Glomerular endothelial cell (primary cell): ENCODE data around the gene MON1A. TPM values are rescaled to one million over a fixed set of nuclear protein-coding genes. Genes with fewer than 3 reads are reported as not detected.
A peak's percentile ranks its signal among the peaks of the same experiment; 100 is the strongest.
"Not testable (repeated sequence)": the region's sequence is repeated elsewhere in the genome, so short reads cannot be mapped to it uniquely, and the experiment has no call there.

ENCODE experiments used
- DNase-seq: peaks from one replicate; pipeline ENCODE4 v3.0.0-alpha.2; 2011; ENCODE audit warnings: low read depth, low spot score; ENCODE audit errors: extremely low read depth
- total RNA-seq: library from RNA; depleted of rRNA; stranded (reverse); fragments of >200 nt; gene quantifications from 2 replicates; pipeline ENCODE4 v1.2.3, GENCODE V29; 2015

The MON1A gene, protein sequence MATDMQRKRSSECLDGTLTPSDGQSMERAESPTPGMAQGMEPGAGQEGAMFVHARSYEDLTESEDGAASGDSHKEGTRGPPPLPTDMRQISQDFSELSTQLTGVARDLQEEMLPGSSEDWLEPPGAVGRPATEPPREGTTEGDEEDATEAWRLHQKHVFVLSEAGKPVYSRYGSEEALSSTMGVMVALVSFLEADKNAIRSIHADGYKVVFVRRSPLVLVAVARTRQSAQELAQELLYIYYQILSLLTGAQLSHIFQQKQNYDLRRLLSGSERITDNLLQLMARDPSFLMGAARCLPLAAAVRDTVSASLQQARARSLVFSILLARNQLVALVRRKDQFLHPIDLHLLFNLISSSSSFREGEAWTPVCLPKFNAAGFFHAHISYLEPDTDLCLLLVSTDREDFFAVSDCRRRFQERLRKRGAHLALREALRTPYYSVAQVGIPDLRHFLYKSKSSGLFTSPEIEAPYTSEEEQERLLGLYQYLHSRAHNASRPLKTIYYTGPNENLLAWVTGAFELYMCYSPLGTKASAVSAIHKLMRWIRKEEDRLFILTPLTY
- total RNA-seq, result 12.4 and 19.8 TPM in 2 replicates

DNA sequence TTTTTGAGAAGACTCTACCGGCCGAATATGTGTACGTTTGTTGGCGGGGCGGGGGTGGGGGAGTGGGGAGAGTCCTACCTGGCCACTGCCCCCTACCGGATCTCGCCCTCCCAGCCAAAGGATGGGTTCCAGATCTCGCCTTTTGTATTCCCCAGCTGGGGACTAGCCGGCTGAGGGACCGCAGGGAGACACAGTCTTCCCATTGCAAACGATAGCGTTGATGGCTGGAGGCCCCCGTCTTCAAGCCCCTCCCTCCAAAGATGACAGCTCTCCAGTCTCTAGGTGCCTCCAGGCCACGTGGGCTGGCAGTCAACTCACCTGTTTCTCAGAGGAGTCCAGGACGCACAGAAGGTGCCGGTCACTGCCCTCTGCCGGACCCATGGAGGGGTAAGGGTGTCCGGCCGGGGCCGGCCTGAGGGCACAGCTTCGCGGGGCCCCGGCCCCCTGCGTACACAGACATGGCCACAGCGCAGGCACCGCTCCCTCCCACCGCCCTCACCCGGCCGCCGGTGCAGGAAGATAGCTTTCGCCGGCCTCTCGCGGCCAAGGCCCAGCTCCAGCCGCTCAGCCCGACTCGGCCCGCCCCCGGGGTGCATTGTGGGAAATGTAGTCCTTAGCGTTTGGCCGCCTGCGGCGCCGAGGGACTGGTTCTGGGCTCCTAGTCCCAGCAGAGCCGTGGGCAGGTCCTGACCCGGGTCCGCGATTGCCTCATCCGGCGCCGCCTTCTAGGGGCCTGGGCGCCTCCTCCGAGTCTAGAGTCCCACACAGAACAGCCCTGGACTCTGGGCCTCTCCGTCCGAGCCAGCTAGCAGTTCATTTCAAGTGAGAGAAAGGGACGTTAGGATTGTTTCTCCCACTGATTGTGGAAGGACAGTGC, at the start of gene MON1A:
Gene MON1A, minus strand, starts transcription at position 521 of the 877 bp plus-strand sequence. CDS start 16,465 bp downstream, outside the sequence.
- no peak for DNase-seq

DNA sequence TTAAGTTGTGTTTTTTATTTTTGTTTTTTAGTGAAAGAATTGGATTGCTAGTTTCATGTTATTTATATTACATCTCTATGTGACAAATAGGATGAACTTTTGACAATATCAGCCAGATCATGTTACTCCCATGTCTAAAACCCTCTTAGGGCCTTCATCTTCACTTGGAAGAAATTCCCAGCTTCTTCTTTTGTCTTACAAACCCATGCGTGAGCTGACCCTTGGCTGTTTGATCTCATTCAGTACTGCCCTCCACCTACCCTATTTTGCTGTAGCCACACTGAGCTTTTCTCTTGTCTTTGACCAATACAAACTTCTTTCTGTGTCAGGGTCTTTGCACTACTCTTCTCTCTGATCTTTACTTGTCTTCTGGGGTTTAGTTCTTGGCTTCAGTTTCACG, 47.3 kb upstream of the MON1A start:
- no peak for DNase-seq

DNA sequence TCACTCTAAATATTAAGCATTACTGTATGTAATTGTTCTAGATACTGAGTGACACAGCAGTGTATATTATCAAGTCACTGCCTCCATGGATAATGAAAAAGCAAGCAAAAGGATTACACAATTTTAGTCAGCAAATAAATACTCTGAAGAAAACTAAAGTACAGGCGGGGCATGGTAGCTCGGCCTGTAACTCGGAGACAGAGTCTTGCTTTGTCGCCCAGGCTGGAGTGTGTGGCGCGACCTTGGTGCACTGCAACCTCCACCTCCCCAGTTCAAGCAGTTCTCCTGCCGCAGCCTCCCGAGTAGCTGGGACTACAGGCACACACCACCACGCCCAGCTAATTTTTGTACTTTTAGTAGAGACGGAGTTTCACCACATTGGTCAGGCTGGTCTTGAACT, 43.0 kb upstream of the MON1A start:
- no peak for DNase-seq

DNA sequence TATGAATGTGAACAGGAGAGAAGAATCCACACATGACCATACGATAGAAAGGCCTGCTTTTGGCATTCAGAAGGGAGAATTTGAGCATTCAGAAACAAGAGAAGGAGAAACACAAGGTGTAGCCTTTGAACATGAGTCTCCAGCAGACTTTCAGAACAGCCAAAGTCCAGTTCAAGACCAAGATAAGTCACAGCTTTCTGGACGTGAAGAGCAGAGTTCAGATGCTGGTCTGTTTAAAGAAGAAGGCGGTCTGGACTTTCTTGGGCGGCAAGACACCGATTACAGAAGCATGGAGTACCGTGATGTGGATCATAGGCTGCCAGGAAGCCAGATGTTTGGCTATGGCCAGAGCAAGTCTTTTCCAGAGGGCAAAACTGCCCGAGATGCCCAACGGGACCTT, 38.7 kb upstream of the MON1A start:
- no peak for DNase-seq

DNA sequence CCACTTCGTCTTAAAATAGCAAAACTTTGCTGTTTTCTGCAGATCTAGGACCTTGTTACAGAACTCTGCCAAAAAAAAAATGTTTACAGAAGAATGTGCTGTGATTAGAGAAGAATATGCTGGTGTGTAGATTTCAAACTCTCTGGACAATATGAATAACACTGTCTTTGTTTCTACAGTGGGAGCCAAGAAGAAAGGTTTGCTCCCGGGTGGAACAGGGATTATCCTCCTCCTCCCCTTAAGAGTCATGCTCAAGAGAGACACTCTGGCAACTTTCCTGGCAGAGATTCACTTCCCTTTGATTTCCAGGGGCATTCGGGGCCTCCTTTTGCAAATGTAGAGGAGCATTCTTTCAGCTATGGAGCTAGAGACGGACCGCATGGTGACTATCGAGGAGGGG, 37.7 kb upstream of the MON1A start:
- DNase-seq, result no peak

DNA sequence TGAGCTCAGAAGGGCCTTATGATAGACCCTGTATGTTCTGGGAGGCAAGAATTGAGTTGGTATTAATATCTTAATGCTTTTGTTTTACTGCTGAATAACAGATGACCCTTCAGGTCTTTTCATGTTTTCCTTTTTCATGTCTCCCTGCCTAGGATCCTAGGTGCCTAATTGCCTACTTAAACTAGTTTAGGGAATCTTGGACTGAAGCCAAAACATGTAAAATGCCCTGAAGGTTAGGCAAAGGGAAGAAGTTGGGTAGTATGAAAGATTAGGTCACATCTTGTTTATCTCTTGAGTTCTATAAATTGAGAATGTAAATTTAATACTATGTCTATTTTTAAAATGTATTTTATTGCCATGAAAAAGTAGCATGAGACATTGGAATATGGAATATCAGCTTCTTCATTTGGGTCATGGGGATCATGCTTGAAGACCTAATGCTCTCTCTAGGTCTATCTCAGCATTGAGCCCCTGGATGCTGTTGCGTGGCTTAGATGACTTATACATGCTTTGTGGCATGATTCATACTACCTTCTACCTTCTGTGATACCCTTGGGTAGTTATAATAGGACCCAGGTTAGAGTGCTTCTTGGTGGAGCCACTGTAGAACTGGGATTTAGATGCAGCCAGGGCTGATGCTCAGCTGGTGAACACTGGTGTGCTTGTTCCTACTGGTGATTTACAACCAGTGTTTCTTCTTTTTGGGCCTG, 36.8 kb upstream of the MON1A start:
- DNase-seq, result no peak

DNA sequence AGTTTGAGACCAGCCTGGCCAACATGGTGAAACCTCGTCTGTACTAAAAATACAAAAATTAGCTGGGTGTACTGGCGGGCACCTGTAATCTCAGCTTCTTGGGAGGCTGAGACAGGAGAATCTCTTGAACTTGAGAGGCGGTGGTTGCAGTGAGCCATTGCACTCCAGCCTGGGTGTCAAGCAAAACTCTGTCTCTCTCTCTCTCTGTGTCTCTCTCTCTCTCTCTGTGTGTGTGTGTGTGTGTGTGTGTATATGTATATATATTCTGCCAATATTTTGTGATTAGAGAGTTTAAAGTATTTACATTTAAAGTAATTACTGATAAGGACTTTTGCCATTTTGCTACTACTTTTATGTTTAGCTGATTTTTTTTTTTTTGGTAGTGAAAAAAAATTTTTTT, 26.0 kb upstream of the MON1A start:
- DNase-seq, result no peak

DNA sequence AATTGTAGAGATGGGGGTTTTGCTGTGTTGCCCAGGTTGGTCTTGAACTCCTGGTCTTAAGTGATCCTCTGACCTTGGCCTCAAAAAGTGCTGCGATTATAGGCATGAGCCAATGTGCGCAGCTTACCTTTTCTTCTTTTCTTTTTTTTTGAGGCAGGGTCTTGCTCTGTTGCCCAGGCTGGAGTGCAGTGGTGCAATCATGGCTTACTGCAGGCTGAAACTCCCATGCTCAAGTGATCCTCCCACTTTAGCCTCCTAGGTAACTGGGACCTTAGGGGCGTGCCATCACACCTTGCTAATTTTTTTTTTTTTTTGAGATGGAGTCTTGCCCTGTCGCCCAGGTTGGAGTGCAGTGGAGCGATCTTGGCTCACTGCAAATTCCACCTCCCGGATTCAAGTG, 23.3 kb upstream of the MON1A start:
- DNase-seq, result no peak

DNA sequence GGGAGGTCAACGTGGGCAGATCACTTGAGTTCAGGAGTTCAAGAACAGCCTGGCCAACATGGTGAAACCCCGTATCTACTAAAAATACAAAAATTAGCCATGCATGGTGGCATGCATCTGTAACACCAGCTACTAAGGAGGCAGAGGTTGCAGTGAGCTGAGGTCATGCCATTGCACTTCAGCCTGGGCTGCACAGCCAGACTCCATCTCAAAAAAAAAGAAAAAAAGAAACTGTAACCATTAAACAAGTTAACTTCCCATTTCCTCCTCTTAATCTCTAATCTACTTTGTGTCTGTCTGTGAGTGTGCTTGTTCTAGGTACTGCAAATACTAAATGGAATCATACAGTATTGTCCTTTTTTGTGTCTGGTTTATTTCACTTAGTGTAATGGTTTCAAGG, 13.0 kb upstream of the MON1A start:
- DNase-seq, result no peak

DNA sequence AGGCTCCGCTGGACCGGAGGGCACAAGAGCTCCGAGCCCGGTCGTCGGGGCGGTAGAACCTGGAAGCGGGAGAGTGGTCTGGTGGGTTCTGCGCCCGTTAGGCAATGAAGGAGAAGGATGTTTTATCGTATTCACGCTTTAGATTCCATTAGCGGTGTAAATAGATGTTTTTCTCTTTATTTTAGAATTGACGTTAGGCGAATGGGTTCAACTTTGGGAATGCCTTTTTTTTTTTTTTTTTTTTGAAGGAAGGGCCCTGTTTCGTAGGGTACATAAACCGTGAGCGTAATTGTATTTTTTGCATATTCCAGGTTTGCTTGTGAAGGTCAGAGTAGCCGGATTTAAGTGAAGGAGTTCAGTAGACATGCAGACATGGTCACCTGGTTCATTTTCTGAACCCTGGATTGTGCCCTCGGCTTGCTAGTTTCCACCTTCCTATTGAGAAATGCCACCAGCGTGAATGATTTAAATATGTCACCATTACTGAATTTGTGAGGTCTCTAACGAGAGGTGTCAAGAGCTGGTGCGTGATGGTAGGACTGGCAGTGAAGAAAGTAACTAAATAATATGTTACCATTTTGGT, 11.1 kb upstream of the MON1A start:
- no peak for DNase-seq

DNA sequence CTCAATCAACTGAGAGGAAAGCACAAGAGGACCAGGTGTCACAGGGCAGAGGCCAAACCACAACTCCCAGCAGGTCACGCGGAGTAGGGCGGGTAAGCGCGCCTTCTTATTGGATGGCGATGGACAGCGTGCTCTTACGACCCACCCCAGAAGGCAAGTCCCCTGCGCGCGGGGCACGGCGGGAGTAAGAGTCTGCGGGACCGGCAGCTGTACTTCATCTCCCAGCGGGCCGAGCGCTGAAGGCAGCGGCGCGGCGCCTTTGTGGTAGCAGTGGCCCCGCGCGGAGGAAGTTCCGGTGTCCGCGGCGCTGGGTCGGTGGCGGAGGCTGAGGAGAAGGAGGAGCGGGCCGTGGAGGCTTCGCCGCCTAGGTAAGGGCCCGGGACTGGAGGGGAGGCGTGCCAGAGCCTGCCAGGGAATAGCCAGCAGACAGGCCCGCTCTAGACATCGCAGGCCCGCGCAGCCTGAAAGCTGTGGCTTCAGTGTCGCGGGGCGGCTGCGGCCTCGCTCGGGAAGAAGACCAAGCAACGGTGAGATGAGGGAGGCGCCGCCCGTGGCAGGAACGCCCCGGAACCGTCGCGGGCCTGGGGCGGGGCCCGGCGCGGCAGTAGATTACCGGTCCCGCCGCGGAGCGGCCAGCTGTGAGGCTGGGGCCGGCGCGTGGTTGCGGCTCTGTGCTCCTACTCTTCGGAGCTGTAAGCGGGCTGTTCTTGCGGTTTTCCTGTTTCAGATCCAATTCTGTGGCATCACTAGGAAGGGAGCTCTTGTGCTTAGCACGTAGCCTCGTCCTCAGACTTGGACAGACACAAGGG, 10.5 kb upstream of the MON1A start, which contains the start of gene RBM6:
Gene RBM6, plus strand, starts transcription at position 293 of the 809 bp plus-strand sequence. CDS start 22,492 bp downstream, outside the sequence.
- peak; percentile 55 for DNase-seq

DNA sequence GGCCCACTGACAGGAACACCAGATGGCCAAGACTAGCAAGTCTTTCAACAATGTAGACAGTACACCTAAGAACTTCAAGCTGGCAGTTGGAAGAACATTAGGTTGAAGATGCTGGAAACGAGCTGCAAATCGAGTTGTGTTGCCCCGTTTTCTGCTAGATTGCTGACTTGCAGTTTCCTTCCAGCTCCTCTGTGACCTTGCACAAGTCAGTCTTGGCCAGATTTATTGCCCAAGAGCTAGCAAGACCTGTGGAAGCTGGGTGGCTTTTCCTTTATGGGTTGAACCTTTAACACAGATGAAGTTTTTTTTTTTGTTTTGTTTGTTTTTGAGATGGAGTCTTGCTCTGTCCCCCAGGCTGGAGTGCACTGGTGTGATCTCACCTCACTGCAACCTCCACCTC, 7.5 kb upstream of the MON1A start:
- no peak for DNase-seq

DNA sequence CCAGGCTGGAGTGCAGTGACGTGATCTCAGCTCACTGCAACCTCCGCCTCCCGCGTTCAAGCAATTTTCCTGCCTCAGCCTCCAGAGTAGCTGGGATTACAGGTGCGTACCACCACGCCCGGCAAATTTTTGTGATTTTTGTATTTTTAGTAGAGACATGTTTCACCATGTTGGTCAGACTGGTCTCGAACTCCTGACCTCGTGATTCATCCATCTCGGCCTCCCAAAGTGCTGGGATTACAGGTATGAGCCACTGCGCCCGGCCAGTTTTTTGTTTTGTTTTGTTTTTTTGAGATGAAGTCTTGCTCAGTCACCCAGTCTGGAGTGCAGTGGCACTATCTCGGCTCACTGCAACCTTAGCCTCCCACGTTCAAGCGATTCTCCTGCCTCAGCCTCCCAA, 2.7 kb upstream of the MON1A start:
- not testable (repeated sequence) for DNase-seq

DNA sequence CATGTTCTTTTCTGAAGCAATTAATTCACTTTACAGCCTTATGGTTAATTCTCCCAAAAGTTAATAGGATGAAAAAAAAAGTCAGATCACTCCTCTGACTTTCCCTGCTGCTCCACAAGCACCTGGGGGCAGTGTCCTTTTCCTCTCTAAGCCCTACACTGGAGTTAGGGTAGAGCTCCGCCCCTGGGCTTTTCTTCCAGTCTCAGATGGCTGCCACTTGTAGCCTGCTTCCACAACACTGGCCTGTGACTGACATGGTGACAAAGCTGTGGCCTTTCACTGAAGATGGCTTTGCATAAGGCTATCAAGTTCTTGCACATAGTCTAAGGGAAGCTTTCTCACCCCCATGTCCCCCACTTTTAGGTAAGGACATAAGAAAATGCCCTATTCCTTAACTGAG, 1.3 kb upstream of the MON1A start:
- no peak for DNase-seq

DNA sequence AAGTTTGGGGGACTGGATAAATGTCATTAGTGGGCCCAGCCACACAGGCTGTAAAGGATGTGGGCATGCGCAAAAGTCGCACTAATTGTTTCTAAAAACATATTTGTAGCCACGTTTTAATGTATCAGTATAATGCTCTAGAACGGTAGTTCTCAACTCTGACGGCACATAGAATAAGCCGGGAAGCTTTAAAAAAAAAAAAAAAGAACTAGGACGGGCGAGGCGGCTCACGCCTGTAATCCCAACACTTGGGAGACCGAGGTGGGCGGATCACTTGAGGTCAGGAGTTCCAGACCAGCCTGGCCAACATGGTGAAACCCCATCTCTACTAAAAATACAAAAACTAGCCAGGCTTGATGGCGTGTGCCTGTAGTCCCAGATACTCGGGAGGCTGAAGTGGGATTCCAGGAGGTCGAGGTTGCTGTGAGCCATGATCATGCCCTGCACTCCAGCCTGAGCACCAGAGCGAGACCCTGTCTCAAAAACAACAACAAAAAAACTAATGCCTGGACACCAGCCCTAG, 618 bp upstream of the MON1A start:
- no peak for DNase-seq

DNA sequence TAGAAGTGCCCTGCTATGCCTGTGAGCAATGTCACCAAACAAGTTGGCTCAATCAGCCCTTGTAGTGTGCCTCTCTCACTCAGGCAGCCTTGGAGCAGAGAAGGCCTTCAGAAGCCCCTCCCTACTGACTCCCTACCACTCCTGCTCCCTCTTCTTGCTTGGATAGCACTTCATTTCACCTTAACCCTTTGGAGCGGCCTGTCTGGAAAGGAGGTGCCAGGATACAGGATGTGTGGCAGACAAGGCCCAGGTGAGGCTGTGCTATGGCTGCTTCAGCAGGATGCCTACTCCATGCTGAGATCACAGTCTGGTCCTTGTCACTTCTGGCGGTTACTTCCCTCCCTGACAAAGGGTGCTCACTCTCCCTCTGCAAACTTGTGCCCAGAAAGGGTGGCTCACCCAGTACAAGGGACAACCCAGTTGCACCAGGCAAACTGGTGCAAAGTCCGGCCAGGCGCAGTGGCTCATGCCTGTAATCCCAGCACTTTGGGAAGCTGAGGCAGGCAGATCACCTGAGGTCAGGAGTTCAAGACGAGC, 1.1 kb downstream of the MON1A start:
- DNase-seq, result no peak

DNA sequence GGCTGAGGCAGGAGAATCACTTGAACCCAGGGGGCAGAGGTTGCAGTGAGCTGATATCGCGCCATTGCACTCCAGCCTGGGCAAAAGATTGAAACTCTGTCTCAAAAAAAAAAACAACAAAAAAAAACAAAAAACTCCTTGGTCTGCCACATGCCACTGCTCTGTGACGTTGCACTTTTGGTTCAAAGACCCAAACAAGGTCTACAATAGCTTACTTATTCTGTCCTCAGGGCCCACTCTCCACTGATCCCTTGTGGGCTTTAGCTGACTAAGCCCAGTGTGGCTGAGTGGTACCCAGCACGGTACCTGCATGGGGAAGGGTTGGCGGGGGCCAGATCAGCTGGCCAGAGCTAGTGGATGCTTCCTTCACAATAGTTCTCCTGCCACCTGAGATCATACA, 1.8 kb downstream of the MON1A start:
- no peak for DNase-seq

DNA sequence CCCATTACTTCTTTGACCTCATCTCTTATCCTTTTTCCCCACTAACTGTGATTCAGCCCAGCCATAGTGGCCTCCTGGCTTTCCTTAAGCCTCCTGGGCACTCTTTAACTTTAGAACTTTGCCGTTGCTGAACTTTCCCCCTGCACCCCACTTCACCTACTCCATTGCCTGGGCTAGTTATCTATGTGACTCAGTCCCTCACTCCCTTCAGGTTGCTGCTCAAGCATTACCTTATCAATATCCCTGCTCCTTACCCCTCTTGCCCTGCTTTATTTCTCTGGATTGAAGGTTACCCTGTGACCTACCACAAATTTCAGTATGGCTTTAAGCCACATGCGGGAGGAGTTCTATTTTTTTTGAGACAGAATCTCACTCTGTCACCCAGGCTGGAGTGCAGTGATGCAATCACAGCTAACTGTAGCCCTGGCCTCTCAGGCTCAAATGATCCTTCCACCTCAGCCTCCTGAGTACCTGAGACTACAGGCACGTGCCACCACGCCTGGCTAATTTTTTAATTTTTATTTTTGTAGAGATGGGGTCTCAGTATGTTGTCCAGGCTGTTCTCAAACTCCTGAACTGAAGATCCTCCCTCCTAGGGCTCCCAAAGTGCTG, 3.4 kb downstream of the MON1A start:
- DNase-seq, result no peak

DNA sequence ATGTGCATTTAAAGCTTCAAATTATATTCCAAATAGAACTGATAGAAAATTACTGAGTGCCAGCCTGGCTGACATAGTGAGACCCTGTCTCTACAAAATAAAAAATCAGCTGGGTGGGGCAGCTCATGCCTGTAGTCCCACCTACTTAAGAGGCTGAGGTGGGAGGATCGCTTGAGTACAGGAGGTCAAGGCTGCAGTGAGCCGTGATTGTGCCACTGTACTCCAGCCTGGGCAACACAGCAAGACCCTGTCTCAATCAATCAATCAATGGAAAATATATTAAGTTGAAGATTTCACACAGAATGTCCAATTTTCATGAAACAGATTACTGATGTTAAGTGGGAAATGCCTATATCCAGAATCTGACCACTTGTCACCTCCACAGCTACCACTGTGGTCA, 4.1 kb downstream of the MON1A start:
- no peak for DNase-seq
